ENCODE measurements around the gene PDGFA.
A peak's percentile ranks its signal among the peaks of the same experiment; 100 is the strongest.

PDGFA gene

DNA sequence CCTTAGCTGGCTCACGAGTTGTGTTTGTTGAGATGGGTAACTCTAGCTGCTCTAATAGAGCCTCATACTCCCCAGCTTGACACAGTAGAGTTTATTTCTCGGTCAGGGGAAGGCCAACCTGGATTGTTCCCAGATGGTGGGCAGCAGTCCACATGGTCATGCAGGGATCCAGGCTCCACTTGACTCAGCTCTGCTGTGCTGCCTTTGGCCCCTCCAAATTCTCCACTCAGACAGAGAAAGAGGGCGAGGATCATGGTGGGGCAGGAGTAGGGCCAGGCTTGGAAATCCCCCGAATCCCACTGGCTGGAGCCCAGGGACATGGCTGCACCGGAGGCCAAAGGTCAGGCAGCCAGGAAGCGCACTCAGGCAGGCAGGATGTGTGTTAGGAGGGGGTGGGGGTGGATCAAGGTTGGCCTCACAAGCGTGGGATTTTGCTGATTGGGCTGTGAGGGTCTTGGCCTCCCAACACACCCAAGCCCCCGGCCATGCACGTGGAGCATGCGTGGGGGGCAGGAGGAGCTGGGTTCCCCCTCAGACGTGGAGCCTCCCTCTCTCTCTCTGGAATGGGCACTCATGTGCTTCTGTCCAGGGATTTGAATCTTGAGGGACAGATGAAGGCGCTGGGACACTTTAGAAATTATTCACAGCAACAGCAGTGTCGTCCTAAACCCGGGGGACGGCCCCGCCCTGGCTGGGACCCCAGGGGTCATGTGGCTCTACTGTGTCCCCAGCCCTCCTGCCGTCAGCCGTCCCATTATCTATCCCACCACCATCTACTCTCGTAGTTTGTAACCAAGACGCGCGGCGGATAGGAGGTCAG is 44.8 kb downstream of the PDGFA start:
- no peak overlapping the region for H3K9ac ChIP-seq (ENCODE audit: low read depth in 1 of 2, low read length in 2 of 2)
- no peaks in the 10 kb centered on the region for H3K9me3 ChIP-seq (ENCODE audit: control insufficient read depth in 1 of 2, low read length in 2 of 2)
- no peaks in the 10 kb centered on the region for H3K4me1 ChIP-seq (ENCODE audit: control insufficient read depth in 1 of 2, insufficient read depth in 2 of 2, low read length in 2 of 2)
- no peak overlapping the region for H3K4me3 ChIP-seq (ENCODE audit: low read depth in 1 of 2, low read length in 2 of 2)
- H3K27ac ChIP-seq (ENCODE audit: low read depth, low read length) = no peak overlapping the region
- H3K27me3 ChIP-seq (ENCODE audit: control insufficient read depth in 1 of 2, insufficient read depth in 2 of 2, low read length in 2 of 2) = no peaks in the 10 kb centered on the region
- H3K36me3 ChIP-seq (ENCODE audit: control insufficient read depth in 1 of 2, insufficient read depth in 2 of 2, low read length in 2 of 2) = no peaks in the 10 kb centered on the region

DNA sequence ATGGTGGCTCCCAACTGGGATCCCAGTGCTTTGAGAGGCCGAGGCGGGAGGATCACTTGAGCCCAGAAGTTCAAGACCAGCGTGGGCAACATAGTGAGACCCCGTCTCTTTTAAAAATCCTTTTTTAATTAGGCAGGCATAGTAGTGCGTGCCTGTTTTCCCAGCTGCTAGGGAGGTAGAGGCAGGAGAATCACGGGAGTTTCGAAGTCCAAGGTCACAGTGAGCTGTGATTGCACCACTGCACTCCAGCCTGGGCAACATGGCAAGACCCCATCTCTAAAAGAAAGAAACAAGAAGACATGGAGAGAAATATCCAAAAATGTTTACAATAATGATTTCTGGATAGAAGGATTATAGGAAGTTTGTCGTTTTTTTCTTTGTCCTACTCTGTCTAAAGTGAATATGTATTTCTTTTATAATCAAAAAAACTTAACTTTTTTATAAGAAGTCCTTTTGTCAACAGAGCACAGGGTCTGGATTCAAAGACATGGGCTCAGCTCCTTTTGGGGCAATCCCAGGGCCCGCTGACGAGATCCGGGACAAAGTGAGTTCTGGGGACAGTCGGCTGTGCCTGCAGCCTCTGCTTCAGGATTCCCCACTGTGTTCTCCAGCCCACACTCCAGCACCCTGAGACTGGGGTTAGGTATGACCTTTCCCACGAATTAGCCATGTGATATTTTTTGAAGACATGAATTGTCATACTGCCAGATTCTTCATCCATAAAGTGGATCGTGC is 45.6 kb downstream of the PDGFA start:
- no peaks in the 10 kb centered on the region for H3K4me1 ChIP-seq (ENCODE audit: control insufficient read depth in 1 of 2, insufficient read depth in 2 of 2, low read length in 2 of 2)
- H3K9ac ChIP-seq (ENCODE audit: low read depth in 1 of 2, low read length in 2 of 2) = no peak overlapping the region
- H3K27me3 ChIP-seq (ENCODE audit: control insufficient read depth in 1 of 2, insufficient read depth in 2 of 2, low read length in 2 of 2) = no peaks in the 10 kb centered on the region
- no peaks in the 10 kb centered on the region for H3K36me3 ChIP-seq (ENCODE audit: control insufficient read depth in 1 of 2, insufficient read depth in 2 of 2, low read length in 2 of 2)
- no peaks in the 10 kb centered on the region for H3K9me3 ChIP-seq (ENCODE audit: control insufficient read depth in 1 of 2, low read length in 2 of 2)
- no peak overlapping the region for H3K4me3 ChIP-seq (ENCODE audit: low read depth in 1 of 2, low read length in 2 of 2)
- H3K27ac ChIP-seq (ENCODE audit: low read depth, low read length) = no peak overlapping the region

DNA sequence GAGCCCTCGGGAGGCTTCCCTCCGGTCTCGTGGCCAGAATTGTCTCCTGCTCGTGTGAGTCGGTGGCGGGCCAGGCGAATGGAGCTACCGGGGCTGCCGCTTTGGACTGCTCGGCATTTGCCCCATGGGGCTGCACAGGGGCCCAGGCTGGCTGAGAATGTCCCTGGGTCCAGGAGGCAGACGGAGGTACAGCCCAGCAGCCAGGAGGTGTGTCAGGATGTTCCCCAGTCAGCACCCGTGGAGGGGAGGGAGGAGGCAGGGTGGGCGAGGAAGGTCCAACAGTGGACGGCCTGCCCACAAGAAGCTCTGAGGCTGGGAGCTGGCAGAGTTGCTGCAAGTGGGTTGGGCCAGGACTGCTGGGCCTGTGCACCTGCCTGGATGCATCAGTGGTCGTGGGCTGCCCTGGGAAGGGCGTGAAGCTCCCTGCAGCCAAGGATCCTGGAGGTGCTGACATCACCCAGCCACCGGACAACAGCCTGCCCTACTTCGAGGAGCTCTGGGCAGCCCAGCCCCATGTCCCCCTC is 46.4 kb downstream of the PDGFA start:
- Histone ChIP-seq H3K9ac (ENCODE audit: low read depth in 1 of 2, low read length in 2 of 2) (no peak overlapping the region), H3K4me3 (ENCODE audit: low read depth in 1 of 2, low read length in 2 of 2) (no peak overlapping the region), H3K27me3 (ENCODE audit: control insufficient read depth in 1 of 2, insufficient read depth in 2 of 2, low read length in 2 of 2) (no peaks in the 10 kb centered on the region), H3K4me1 (ENCODE audit: control insufficient read depth in 1 of 2, insufficient read depth in 2 of 2, low read length in 2 of 2) (no peaks in the 10 kb centered on the region), H3K9me3 (ENCODE audit: control insufficient read depth in 1 of 2, low read length in 2 of 2) (no peaks in the 10 kb centered on the region), H3K36me3 (ENCODE audit: control insufficient read depth in 1 of 2, insufficient read depth in 2 of 2, low read length in 2 of 2) (no peaks in the 10 kb centered on the region), H3K27ac (ENCODE audit: low read depth, low read length) (no peak overlapping the region)

DNA sequence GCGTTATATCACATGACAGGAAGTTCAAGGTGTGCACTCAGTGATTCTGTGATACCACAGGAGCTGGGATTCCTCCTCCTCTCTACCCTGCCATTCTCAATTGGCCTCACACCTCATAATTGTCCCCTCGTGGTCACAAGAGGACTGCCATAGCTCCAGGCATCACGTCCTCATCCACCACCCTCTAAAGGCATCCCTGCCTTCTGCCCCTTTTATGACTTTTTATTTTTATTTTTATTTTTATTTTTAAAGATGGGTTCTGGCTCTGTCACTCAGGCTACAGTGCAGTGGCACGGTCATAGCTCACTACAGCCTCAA is 47.0 kb downstream of the PDGFA start:
- no peaks in the 10 kb centered on the region for H3K36me3 ChIP-seq (ENCODE audit: control insufficient read depth in 1 of 2, insufficient read depth in 2 of 2, low read length in 2 of 2)
- no peaks in the 10 kb centered on the region for H3K27me3 ChIP-seq (ENCODE audit: control insufficient read depth in 1 of 2, insufficient read depth in 2 of 2, low read length in 2 of 2)
- H3K9ac ChIP-seq (ENCODE audit: low read depth in 1 of 2, low read length in 2 of 2) = no peak overlapping the region
- H3K9me3 ChIP-seq (ENCODE audit: control insufficient read depth in 1 of 2, low read length in 2 of 2) = no peaks in the 10 kb centered on the region
- H3K4me3 ChIP-seq (ENCODE audit: low read depth in 1 of 2, low read length in 2 of 2) = no peak overlapping the region
- H3K27ac ChIP-seq (ENCODE audit: low read depth, low read length) = no peak overlapping the region
- no peaks in the 10 kb centered on the region for H3K4me1 ChIP-seq (ENCODE audit: control insufficient read depth in 1 of 2, insufficient read depth in 2 of 2, low read length in 2 of 2)

DNA sequence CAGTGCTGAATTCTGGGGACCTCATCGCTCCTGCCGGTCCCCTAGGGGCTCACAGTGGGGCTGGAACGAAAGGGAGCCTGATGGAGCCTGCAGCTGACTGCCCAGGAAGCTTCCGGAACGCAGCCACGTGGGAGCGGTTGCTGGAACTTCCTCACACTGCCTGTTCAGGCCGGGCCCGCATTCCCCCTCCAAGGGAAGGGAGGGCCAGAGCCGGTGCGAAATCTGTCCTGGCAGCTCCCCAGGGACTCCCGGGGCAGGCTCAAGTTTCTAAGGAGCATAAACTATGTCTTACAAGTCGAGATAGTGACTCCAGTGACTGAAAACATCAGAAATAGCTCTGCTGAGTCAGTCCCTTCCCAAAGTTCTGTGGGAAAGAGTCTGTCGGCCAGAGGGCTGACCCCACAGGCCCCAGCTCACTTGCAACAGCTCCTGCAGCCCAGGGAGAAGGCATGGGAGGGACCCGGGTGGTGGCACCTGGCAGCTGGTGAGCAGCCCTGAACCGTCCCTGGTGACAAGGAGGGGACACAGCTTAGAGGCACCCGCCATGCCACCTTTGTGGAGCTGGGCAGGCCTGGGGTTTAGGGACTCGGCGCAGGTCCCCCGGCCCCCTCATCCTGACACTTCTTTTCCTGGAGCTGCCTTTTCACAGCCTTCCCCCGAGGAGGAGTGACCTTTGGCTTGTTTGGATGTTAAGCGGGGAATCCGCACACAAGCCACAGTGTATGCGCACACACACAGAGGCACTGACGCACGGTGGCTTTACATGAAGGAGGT is 47.6 kb downstream of the PDGFA start:
- peak overlapping the region; percentile 42 for H3K27ac ChIP-seq (ENCODE audit: low read depth, low read length)
- H3K27me3 ChIP-seq (ENCODE audit: control insufficient read depth in 1 of 2, insufficient read depth in 2 of 2, low read length in 2 of 2) = no peaks in the 10 kb centered on the region
- H3K9ac ChIP-seq (ENCODE audit: low read depth in 1 of 2, low read length in 2 of 2) = no peak overlapping the region
- no peak overlapping the region for H3K4me3 ChIP-seq (ENCODE audit: low read depth in 1 of 2, low read length in 2 of 2)
- H3K4me1 ChIP-seq (ENCODE audit: control insufficient read depth in 1 of 2, insufficient read depth in 2 of 2, low read length in 2 of 2) = no peaks in the 10 kb centered on the region
- H3K9me3 ChIP-seq (ENCODE audit: control insufficient read depth in 1 of 2, low read length in 2 of 2) = no peaks in the 10 kb centered on the region
- no peaks in the 10 kb centered on the region for H3K36me3 ChIP-seq (ENCODE audit: control insufficient read depth in 1 of 2, insufficient read depth in 2 of 2, low read length in 2 of 2)

DNA sequence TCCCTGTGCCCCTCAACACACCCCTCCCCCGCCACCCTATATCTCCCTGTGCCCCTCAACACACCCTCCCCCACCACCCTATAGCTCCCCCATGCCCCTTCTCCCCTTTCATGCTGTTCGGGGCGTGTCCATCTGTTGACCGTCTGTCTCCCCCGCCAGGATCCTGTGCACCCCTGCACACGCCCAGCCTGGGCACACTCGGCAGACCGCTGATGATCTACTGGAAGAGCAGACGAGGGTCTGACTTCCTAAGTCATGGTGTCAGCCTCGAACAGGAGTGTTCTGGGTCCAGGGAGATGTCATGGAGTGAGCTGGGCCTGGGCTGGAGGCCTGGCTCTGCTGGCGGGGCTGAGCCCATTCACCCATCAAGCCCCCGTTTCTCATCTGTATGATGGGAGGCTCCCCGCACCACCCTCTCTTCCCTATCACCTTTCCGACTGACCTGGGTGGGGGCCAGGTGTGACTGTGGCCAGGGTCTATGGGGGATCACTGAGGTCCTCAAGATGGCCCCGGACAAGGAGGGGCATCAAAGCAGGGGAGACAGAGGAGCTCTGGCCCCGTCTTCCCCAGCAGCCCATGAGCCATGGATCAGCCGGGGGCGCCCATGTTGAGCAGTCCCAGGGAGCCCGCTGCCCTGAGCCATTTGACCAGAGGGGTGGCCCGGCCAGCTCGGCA is 48.3 kb downstream of the PDGFA start:
- Histone ChIP-seq H3K4me3 (ENCODE audit: low read depth in 1 of 2, low read length in 2 of 2) (no peak overlapping the region), H3K9ac (ENCODE audit: low read depth in 1 of 2, low read length in 2 of 2) (no peak overlapping the region), H3K9me3 (ENCODE audit: control insufficient read depth in 1 of 2, low read length in 2 of 2) (no peaks in the 10 kb centered on the region), H3K27me3 (ENCODE audit: control insufficient read depth in 1 of 2, insufficient read depth in 2 of 2, low read length in 2 of 2) (no peaks in the 10 kb centered on the region), H3K4me1 (ENCODE audit: control insufficient read depth in 1 of 2, insufficient read depth in 2 of 2, low read length in 2 of 2) (no peaks in the 10 kb centered on the region), H3K36me3 (ENCODE audit: control insufficient read depth in 1 of 2, insufficient read depth in 2 of 2, low read length in 2 of 2) (no peaks in the 10 kb centered on the region), H3K27ac (ENCODE audit: low read depth, low read length) (no peak overlapping the region)

DNA sequence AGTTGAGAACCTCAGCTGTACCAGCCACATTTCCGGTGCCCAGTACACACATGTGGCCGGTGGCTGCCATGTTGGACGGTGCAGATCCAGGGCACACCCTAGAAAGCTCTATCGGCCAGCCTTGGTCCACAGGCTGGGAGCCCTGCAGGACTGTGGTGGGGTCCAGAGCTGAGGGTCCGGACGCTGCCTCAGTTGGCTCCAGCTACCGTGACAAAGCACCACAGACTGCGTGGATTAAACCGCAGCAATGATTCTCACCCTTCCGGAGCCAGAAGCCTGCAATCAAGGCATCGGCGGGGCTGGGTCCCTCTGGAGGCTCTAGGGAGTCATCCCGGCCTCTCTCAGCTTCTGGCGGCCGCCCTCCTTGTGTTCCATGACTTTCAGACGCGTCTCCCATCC is 50.1 kb downstream of the PDGFA start:
- H3K9me3 ChIP-seq (ENCODE audit: control insufficient read depth in 1 of 2, low read length in 2 of 2) = no peaks in the 10 kb centered on the region
- H3K36me3 ChIP-seq (ENCODE audit: control insufficient read depth in 1 of 2, insufficient read depth in 2 of 2, low read length in 2 of 2) = no peaks in the 10 kb centered on the region
- H3K27ac ChIP-seq (ENCODE audit: low read depth, low read length) = no peak overlapping the region
- H3K4me3 ChIP-seq (ENCODE audit: low read depth in 1 of 2, low read length in 2 of 2) = no peak overlapping the region
- peaks cover 0 to 4% of the 10 kb centered on the region in 2 donors for H3K4me1 ChIP-seq (ENCODE audit: control insufficient read depth in 1 of 2, insufficient read depth in 2 of 2, low read length in 2 of 2)
- no peak overlapping the region for H3K9ac ChIP-seq (ENCODE audit: low read depth in 1 of 2, low read length in 2 of 2)
- no peaks in the 10 kb centered on the region for H3K27me3 ChIP-seq (ENCODE audit: control insufficient read depth in 1 of 2, insufficient read depth in 2 of 2, low read length in 2 of 2)

DNA sequence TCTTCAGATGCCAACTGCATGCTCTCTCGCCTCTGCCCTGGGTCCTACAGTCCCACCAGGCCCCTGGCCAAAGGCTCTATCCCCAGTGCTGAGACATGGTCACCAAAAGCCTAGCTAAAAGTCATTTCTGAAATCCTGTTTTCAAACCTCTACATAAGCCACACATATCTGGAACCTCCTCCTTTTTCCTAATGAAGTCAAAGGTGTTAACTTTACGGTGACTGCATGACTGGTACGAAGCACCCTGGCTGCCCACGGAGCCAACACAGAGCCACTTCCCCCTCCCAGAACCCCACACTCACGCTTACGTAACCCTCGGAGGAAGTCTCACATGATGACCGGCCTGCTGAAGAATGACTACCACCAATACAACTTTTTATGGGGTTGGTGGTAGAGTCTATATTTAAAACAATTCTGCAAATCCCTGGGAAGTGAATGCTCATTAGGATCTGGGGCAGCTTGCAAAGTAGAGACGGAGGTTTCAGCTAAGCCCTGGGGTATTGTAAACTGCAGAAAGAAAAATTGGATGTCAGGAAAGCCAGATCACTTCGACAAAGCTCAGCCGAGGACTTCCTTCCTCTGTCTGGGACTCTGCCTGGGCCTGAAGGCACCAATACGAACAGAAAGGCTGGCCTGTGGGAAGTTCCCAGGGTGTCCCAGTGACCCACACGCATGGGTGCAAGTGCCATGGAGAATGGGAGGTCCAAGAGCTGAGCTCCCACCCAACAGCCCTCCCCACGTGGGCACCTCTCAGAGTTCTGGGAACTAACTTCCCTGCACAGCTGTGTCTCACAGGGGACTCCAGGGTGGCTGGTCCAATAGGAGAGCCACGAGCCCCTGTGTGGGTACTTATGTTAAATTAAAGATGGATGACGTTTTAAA is 50.7 kb downstream of the PDGFA start:
- H3K4me1 ChIP-seq (ENCODE audit: control insufficient read depth in 1 of 2, insufficient read depth in 2 of 2, low read length in 2 of 2) = peaks cover 0 to 7% of the 10 kb centered on the region in 2 donors
- H3K27ac ChIP-seq (ENCODE audit: low read depth, low read length) = no peak overlapping the region
- no peak overlapping the region for H3K9ac ChIP-seq (ENCODE audit: low read depth in 1 of 2, low read length in 2 of 2)
- H3K27me3 ChIP-seq (ENCODE audit: control insufficient read depth in 1 of 2, insufficient read depth in 2 of 2, low read length in 2 of 2) = no peaks in the 10 kb centered on the region
- no peak overlapping the region for H3K4me3 ChIP-seq (ENCODE audit: low read depth in 1 of 2, low read length in 2 of 2)
- H3K9me3 ChIP-seq (ENCODE audit: control insufficient read depth in 1 of 2, low read length in 2 of 2) = no peaks in the 10 kb centered on the region
- H3K36me3 ChIP-seq (ENCODE audit: control insufficient read depth in 1 of 2, insufficient read depth in 2 of 2, low read length in 2 of 2) = no peaks in the 10 kb centered on the region

DNA sequence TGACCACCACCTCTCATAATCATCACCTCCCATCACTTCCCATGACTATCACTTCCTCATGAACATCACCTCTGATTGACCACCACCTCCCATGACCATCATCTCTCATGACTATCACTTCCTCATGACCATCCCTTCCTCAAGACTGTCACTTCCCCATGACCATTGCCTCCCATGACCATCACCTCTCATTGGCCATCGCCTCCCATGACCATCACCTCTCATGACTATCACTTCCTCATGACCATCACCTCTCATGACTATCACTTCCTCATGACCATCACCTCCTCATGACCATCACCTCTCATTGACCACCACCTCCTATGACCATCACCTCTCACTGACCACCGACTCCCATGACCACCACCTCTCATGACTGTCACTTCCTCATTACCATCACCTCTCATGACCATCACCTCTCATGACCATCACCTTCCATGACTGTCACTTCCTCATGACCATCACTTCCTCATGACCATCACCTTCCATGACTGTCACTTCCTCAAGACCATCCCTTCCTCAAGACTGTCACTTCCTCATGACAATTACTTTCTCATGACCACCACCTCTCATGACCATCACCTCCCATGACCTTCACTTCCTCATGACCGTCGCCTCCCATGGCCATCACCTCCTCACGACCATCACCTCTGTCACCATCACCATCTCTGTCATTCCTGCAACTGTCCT is 51.6 kb downstream of the PDGFA start:
- Histone ChIP-seq H3K27ac (ENCODE audit: low read depth, low read length) (no peak overlapping the region), H3K4me1 (ENCODE audit: control insufficient read depth in 1 of 2, insufficient read depth in 2 of 2, low read length in 2 of 2) (peaks cover 0 to 7% of the 10 kb centered on the region in 2 donors), H3K9ac (ENCODE audit: low read depth in 1 of 2, low read length in 2 of 2) (no peak overlapping the region), H3K27me3 (ENCODE audit: control insufficient read depth in 1 of 2, insufficient read depth in 2 of 2, low read length in 2 of 2) (no peaks in the 10 kb centered on the region), H3K36me3 (ENCODE audit: control insufficient read depth in 1 of 2, insufficient read depth in 2 of 2, low read length in 2 of 2) (no peaks in the 10 kb centered on the region), H3K4me3 (ENCODE audit: low read depth in 1 of 2, low read length in 2 of 2) (no peak overlapping the region), H3K9me3 (ENCODE audit: control insufficient read depth in 1 of 2, low read length in 2 of 2) (no peaks in the 10 kb centered on the region)
